Body of pancreas (tissue), 4 donors: ENCODE measurements around the gene ADAMTSL4. TPM values are rescaled to one million over a fixed set of nuclear protein-coding genes. Genes with fewer than 3 reads are reported as not detected.
A peak's percentile ranks its signal among the peaks of the same experiment; 100 is the strongest.

ENCODE experiments used
- ATAC-seq: fragments of 150-250 bp; one replicate; pipeline ENCODE4 v1.9.1; 2016
- DNase-seq, 4 donors: peaks; one replicate each; pipeline ENCODE4 v3.0.0-alpha.2; 2019
- H3K27ac ChIP-seq, 4 donors: fragments of 200-600 bp; sonication (generic); 1 replicate in 3 of 4; 2 replicates in 1 of 4; pipeline versions ENCODE4 v1.5.1 to v1.6.1; 2016 to 2019; ENCODE audit warnings: mild to moderate bottlenecking in 1 of 4, mixed read lengths in 1 of 4, moderate library complexity in 1 of 4
- H3K27me3 ChIP-seq, 2 donors: fragments of 200-600 bp; sonication (generic); one replicate each; pipeline ENCODE4 v1.6.0; 2016; ENCODE audit warnings: mild to moderate bottlenecking in 1 of 2
- H3K36me3 ChIP-seq, 2 donors: fragments of 200-600 bp; sonication (generic); replicated peaks in 1 of 2; 2 replicates each; pipeline ENCODE4 v1.5.1; 2016; ENCODE audit warnings: low read depth in 2 of 2; ENCODE audit not compliant: insufficient read depth in 1 of 2
- H3K4me1 ChIP-seq: fragments of 200-600 bp; sonication (generic); one replicate; pipeline ENCODE4 v1.6.0; 2016
- H3K4me3 ChIP-seq, 2 donors: fragments of 200-600 bp; sonication (generic); 1 replicate in 1 of 2; 2 replicates in 1 of 2; pipeline ENCODE4 v1.5.1; 2016 to 2019
- H3K9me3 ChIP-seq, 3 donors: fragments of 200-600 bp; sonication (generic); 1 replicate in 2 of 3; 2 replicates in 1 of 3; pipeline ENCODE4 v1.5.1; 2016
- CTCF ChIP-seq, 7 experiments: fragments of 450-650 bp in 4 of 7; fragments of 200-600 bp in 3 of 7; sonication (generic) in 3 of 7; IDR thresholded peaks; one replicate each; pipeline ENCODE4 v1.5.1; 2016 to 2019; ENCODE audit warnings: antibody characterized with exemption in 7 of 7
- POLR2A ChIP-seq, 3 donors: fragments of 450-650 bp; IDR thresholded peaks; one replicate each; pipeline ENCODE4 v1.6.1; 2016; ENCODE audit warnings: antibody characterized with exemption in 3 of 3, mild to moderate bottlenecking in 2 of 3
- WGBS, 2 donors: methylation state at CpG; one replicate each; pipeline ENCODE4 v1.1.5; 2017; 5-methylcytosine and 5-hydroxymethylcytosine counted together
- intact Hi-C: fragments of 100-400 bp; cut with DNase I; formaldehyde crosslinking; loops from one replicate; pipeline ENCODE4 v1.15.1; 2023
- total RNA-seq, 2 donors: library from RNA; depleted of rRNA; stranded (reverse); fragments of >200 nt; gene quantifications; one replicate each; pipeline ENCODE4 v1.1.0, GENCODE V29; 2016

ADAMTSL4 gene
- total RNA-seq, 2 donors from 2014 or later: 4.7 to 7.6 TPM

GRCh38 chr1:150545486-150546032 lies 3.6 kb upstream of the ADAMTSL4 start:
- Histone ChIP-seq H3K4me3 (no peak overlapping the region), H3K4me1 (peaks cover 15% of the 10 kb centered on the region), H3K9me3 (no peaks in the 10 kb centered on the region), H3K27ac (no peak overlapping the region), H3K27me3 (no peaks in the 10 kb centered on the region), H3K36me3 (no peaks in the 10 kb centered on the region)
- no peak for TF ChIP-seq POLR2A (IDR thresholded peaks at IDR 0.05)
- no peak for TF ChIP-seq CTCF (IDR thresholded peaks at IDR 0.05)
- intact Hi-C loops: no loop called here
- no peak for DNase-seq
- 65 to 70% methylated on average over 6 of the region's 6 CpGs for WGBS, 2 donors
- no peak for ATAC-seq

DNA sequence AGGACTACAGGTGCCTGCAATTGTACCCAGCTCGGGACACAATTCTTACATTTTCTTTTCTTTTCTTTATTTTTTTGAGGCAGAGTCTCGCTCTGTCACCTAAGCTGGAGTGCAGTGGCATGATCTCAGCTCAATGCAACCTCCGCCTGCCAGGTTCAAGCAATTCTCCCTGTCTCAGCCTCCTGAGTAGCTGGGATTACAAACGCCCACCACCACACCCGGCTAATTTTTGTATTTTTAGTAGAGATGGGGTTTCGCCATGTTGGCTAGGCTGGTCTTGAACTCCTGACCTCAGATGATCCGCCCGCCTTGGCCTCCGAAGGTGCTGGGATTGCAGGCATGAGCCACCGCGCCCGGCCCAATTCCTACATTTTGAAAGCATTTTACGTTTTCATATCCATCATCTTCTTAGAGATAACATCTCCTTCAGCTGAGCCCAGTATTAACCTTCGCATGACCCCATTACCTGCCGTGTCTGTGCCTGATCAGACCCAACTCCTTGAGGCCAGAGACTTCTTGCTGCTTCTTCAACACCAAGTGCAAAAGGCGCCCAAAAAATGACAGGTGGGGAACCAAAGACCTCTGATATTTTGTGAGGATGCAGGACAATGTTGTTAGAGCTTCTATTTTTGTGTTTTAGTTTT lies 2.8 kb upstream of the ADAMTSL4 start:
- DNase-seq (no peak), ATAC-seq (no peak)
- no peak overlapping the region for H3K4me3 ChIP-seq
- H3K36me3 ChIP-seq: no peaks in the 10 kb centered on the region
- TF ChIP-seq CTCF (IDR thresholded peaks at IDR 0.05) (no peak), POLR2A (IDR thresholded peaks at IDR 0.05) (no peak)
- WGBS, 2 donors: 76 to 79% methylated on average over 16 of the region's 16 CpGs
- H3K27ac ChIP-seq: no peak overlapping the region
- no peaks in the 10 kb centered on the region for H3K9me3 ChIP-seq
- peaks cover 16% of the 10 kb centered on the region for H3K4me1 ChIP-seq
- intact Hi-C loops: no loop called here
- H3K27me3 ChIP-seq: no peaks in the 10 kb centered on the region

- ATAC-seq: no peak
- WGBS, 2 donors: 37 to 45% methylated on average over 4 of the region's 4 CpGs
- Histone ChIP-seq H3K4me3 (no peak overlapping the region), H3K4me1 (peaks cover 29% of the 10 kb centered on the region), H3K9me3 (no peaks in the 10 kb centered on the region), H3K36me3 (no peaks in the 10 kb centered on the region), H3K27ac (peak overlapping the region; percentile 40 to 79 (median 56)), H3K27me3 (no peaks in the 10 kb centered on the region)
- DNase-seq: no peak
- intact Hi-C loops: no loop called here
- TF ChIP-seq CTCF (IDR thresholded peaks at IDR 0.05): no peak
- TF ChIP-seq POLR2A (IDR thresholded peaks at IDR 0.05): no peak
These were observed 930 bp upstream of the ADAMTSL4 start for GRCh38 chr1:150548324-150548631.

GRCh38 chr1:150549496-150550221 lies 451 bp downstream of the ADAMTSL4 start:
- H3K4me3 ChIP-seq: no peak overlapping the region
- peak; percentile 19 for ATAC-seq
- 15 to 54% methylated on average over 5 to 31 of the region's 43 CpGs for WGBS, 2 donors

More at GRCh38 chr1:150549496-150550221, 451 bp downstream of the ADAMTSL4 start:
- Histone ChIP-seq H3K27me3 (no peaks in the 10 kb centered on the region), H3K4me1 (peaks cover 29% of the 10 kb centered on the region), H3K36me3 (no peaks in the 10 kb centered on the region), H3K9me3 (no peaks in the 10 kb centered on the region), H3K27ac (peak overlapping the region in 2 of 4 donors; percentile 48 to 52)
- peak in 2 of 4 donors; percentile 37 to 45 for DNase-seq
- TF ChIP-seq POLR2A (IDR thresholded peaks at IDR 0.05): peak in 1 of 3 donors; percentile 13
- TF ChIP-seq CTCF (IDR thresholded peaks at IDR 0.05): no peak
- intact Hi-C loops: loop anchor here (10.0 kb wide), 1 partner anchor 85 kb away; no protein-coding TSS in a partner anchor
